Neuronal stem cell (in vitro differentiated cells): ENCODE data around the gene FOXN3.
A peak's percentile ranks its signal among the peaks of the same experiment; 100 is the strongest.

ENCODE experiments used
- DNase-seq: peaks from one replicate; pipeline ENCODE4 v3.0.0-alpha.2; 2013; ENCODE audit warnings: low spot score
- H2AFZ ChIP-seq: one replicate; pipeline ENCODE4 v1.6.1; 2013; ENCODE audit warnings: mild to moderate bottlenecking, low read length, inconsistent platforms
- H2AK5ac ChIP-seq: 2 replicates; pipeline ENCODE4 v1.6.1; 2013; ENCODE audit warnings: low read depth, mild to moderate bottlenecking, inconsistent platforms, low read length, moderate library complexity, mixed read lengths
- H2BK120ac ChIP-seq: 2 replicates; pipeline ENCODE4 v1.6.1; 2013; ENCODE audit warnings: low read depth, mild to moderate bottlenecking, inconsistent platforms, low read length, moderate library complexity, mixed read lengths
- H2BK12ac ChIP-seq: one replicate; pipeline ENCODE4 v1.6.1; 2013; ENCODE audit warnings: low read length, inconsistent platforms
- H2BK15ac ChIP-seq: 2 replicates; pipeline ENCODE4 v1.6.1; 2013; ENCODE audit warnings: mild to moderate bottlenecking, low read length, inconsistent platforms, mixed read lengths
- H2BK5ac ChIP-seq: one replicate; pipeline ENCODE4 v1.6.1; 2013; ENCODE audit warnings: inconsistent platforms, mild to moderate bottlenecking, low read length, moderate library complexity
- H3K14ac ChIP-seq: one replicate; pipeline ENCODE4 v1.6.1; 2013; ENCODE audit warnings: low read length, inconsistent platforms
- H3K18ac ChIP-seq: 2 replicates; pipeline ENCODE4 v1.6.1; 2013; ENCODE audit warnings: low read length, inconsistent platforms
- H3K23ac ChIP-seq: 2 replicates; pipeline ENCODE4 v1.6.1; 2013; ENCODE audit warnings: low read depth, mild to moderate bottlenecking, mixed read lengths, low read length, inconsistent platforms; ENCODE audit not compliant: poor library complexity
- H3K27ac ChIP-seq: replicated peaks from 3 replicates; pipeline ENCODE4 v1.5.1; 2013; ENCODE audit warnings: low read length, inconsistent platforms
- H3K27me3 ChIP-seq, 3 experiments: 2 replicates each; pipeline ENCODE4 v1.6.1; 2013; ENCODE audit warnings: low read length in 3 of 3, mild to moderate bottlenecking in 2 of 3, inconsistent platforms in 1 of 3, low read depth in 1 of 3, mixed read lengths in 1 of 3, moderate library complexity in 1 of 3; ENCODE audit not compliant: control insufficient read depth in 3 of 3, insufficient read depth in 3 of 3
- H3K36me3 ChIP-seq, 2 donors: replicated peaks in 1 of 2; 2 replicates each; pipeline ENCODE4 v1.6.1; 2013; ENCODE audit warnings: low read length in 2 of 2; ENCODE audit not compliant: control insufficient read depth in 2 of 2, insufficient read depth in 2 of 2
- H3K4ac ChIP-seq: 2 replicates; pipeline ENCODE4 v1.6.1; 2013; ENCODE audit warnings: inconsistent platforms, mild to moderate bottlenecking, low read length, moderate library complexity
- H3K4me1 ChIP-seq, 2 donors: 1 replicate in 1 of 2; 2 replicates in 1 of 2; pipeline ENCODE4 v1.6.1; 2013; ENCODE audit warnings: low read length in 2 of 2, low read depth in 1 of 2; ENCODE audit not compliant: control insufficient read depth in 2 of 2, insufficient read depth in 1 of 2
- H3K4me2 ChIP-seq: one replicate; pipeline ENCODE4 v1.6.1; 2013; ENCODE audit warnings: mild to moderate bottlenecking, low read length, inconsistent platforms; ENCODE audit not compliant: insufficient read depth, poor library complexity, severe bottlenecking
- H3K4me3 ChIP-seq, 2 donors: 2 replicates each; pipeline ENCODE4 v1.5.1; 2013; ENCODE audit warnings: low read length in 2 of 2, mild to moderate bottlenecking in 2 of 2, inconsistent platforms in 1 of 2, moderate library complexity in 1 of 2
- H3K79me1 ChIP-seq: one replicate; pipeline ENCODE4 v1.6.1; 2013; ENCODE audit warnings: low read depth, mild to moderate bottlenecking, inconsistent platforms, low read length, moderate library complexity
- H3K9ac ChIP-seq: one replicate; pipeline ENCODE4 v1.6.1; 2013; ENCODE audit warnings: mild to moderate bottlenecking, low read depth, low read length, inconsistent platforms; ENCODE audit not compliant: poor library complexity
- H3K9me3 ChIP-seq, 2 donors: replicated peaks in 1 of 2; 2 replicates each; pipeline versions ENCODE3 to v1.6.1; 2013; ENCODE audit warnings: low read length in 2 of 2, mild to moderate bottlenecking in 2 of 2, inconsistent platforms in 1 of 2, low read depth in 1 of 2, mixed read lengths in 1 of 2, moderate library complexity in 1 of 2; ENCODE audit not compliant: control insufficient read depth in 2 of 2, insufficient read depth in 1 of 2
- H4K8ac ChIP-seq: one replicate; pipeline ENCODE4 v1.6.1; 2013; ENCODE audit warnings: low read depth, mild to moderate bottlenecking, inconsistent platforms, low read length, moderate library complexity
- H4K91ac ChIP-seq: one replicate; pipeline ENCODE4 v1.6.1; 2013; ENCODE audit warnings: low read length, low read depth, mild to moderate bottlenecking, inconsistent platforms; ENCODE audit not compliant: poor library complexity
- WGBS, 2 donors: extraction: QIAGEN DNeasy Blood & Tissue Kit; methylation state at CpG; one replicate each; pipeline ENCODE4 v1.1.7; 2013; ENCODE audit warnings: missing lambda C conversion rate in 2 of 2, mixed read lengths in 1 of 2; ENCODE audit not compliant: insufficient read length in 2 of 2, insufficient replicate concordance in 1 of 2; ENCODE audit errors: extremely low coverage in 2 of 2; 5-methylcytosine and 5-hydroxymethylcytosine counted together

FOXN3 gene

GRCh38 chr14:89129570-89129969, 287.5 kb downstream of the FOXN3 start:
- Histone ChIP-seq H3K18ac (no peak overlapping the region), H3K27me3 (no peaks in the 10 kb centered on the region), H2AFZ (peak overlapping the region; percentile 67), H3K9ac (no peak overlapping the region), H3K4ac (no peak overlapping the region), H3K23ac (no peak overlapping the region), H4K8ac (no peak overlapping the region), H4K91ac (no peak overlapping the region), H2BK120ac (no peak overlapping the region), H3K79me1 (no peaks in the 10 kb centered on the region), H3K4me1 (no peaks in the 10 kb centered on the region), H3K27ac (no peak overlapping the region), H3K9me3 (no peaks in the 10 kb centered on the region), H3K4me3 (no peak overlapping the region), H2BK5ac (no peak overlapping the region), H2BK12ac (no peak overlapping the region), H3K14ac (no peak overlapping the region), H2AK5ac (no peak overlapping the region), H3K36me3 (no peaks in the 10 kb centered on the region), H2BK15ac (no peak overlapping the region), H3K4me2 (no peak overlapping the region)
- WGBS, 2 donors: no CpG with 5 or more reads among the region's 6 CpGs
- DNase-seq: no peak

- Histone ChIP-seq H3K23ac (no peak overlapping the region), H2BK15ac (no peak overlapping the region), H3K4ac (no peak overlapping the region), H2BK120ac (no peak overlapping the region), H3K79me1 (no peaks in the 10 kb centered on the region), H3K14ac (no peak overlapping the region), H2BK5ac (no peak overlapping the region), H2AFZ (peak overlapping the region; percentile 67), H4K91ac (no peak overlapping the region), H4K8ac (no peak overlapping the region), H3K27me3 (no peaks in the 10 kb centered on the region), H3K9ac (no peak overlapping the region), H3K4me3 (no peak overlapping the region), H3K18ac (no peak overlapping the region), H3K4me1 (no peaks in the 10 kb centered on the region), H3K9me3 (no peaks in the 10 kb centered on the region), H2BK12ac (no peak overlapping the region), H3K4me2 (no peak overlapping the region), H3K27ac (no peak overlapping the region), H3K36me3 (no peaks in the 10 kb centered on the region), H2AK5ac (no peak overlapping the region)
- no peak for DNase-seq
- no CpG with 5 or more reads among the region's 10 CpGs for WGBS, 2 donors
Measured at GRCh38 chr14:89128311-89129026, 288.6 kb downstream of the FOXN3 start.

- Histone ChIP-seq H3K18ac (no peak overlapping the region), H2AK5ac (no peak overlapping the region), H3K79me1 (no peaks in the 10 kb centered on the region), H3K4me3 (no peak overlapping the region), H2BK120ac (no peak overlapping the region), H3K4me1 (peaks cover 11 to 13% of the 10 kb centered on the region in 2 donors), H3K14ac (no peak overlapping the region), H3K9me3 (peaks cover 0 to 7% of the 10 kb centered on the region in 2 donors), H2BK5ac (no peak overlapping the region), H4K8ac (no peak overlapping the region), H2BK12ac (no peak overlapping the region), H4K91ac (no peak overlapping the region), H3K4me2 (no peak overlapping the region), H3K27ac (no peak overlapping the region), H3K27me3 (no peaks in the 10 kb centered on the region), H3K36me3 (no peaks in the 10 kb centered on the region), H2AFZ (peak overlapping the region; percentile 46), H3K23ac (no peak overlapping the region), H3K9ac (no peak overlapping the region), H3K4ac (no peak overlapping the region), H2BK15ac (no peak overlapping the region)
- WGBS, 2 donors: no CpG with 5 or more reads among the region's 4 CpGs
- no peak for DNase-seq
Measured at GRCh38 chr14:89126461-89126860, 290.6 kb downstream of the FOXN3 start.

DNA sequence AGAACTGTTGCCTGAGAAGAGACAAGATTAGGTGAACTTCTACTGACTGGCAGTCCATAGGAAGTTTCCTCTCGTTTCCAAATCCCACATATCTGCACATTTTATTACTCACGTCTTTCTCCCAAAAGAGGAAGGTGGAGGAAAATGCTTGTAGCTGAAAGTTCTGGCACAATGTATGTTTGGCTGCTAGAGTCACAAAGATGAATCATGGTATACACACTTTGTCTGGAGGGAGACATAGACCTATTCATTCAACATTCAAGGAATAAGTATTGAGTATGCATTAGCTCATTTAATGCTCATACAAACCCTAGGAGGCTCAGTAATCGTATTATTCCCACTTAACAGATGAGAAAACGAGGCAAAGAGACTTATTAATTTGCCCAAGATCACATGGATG, 291.8 kb downstream of the FOXN3 start:
- Histone ChIP-seq H3K9ac (no peak overlapping the region), H3K14ac (no peak overlapping the region), H3K23ac (no peak overlapping the region), H3K9me3 (peaks cover under 1 to 11% of the 10 kb centered on the region in 2 donors), H2BK12ac (no peak overlapping the region), H3K79me1 (no peaks in the 10 kb centered on the region), H3K4ac (no peak overlapping the region), H4K8ac (no peak overlapping the region), H4K91ac (no peak overlapping the region), H2BK120ac (no peak overlapping the region), H2BK15ac (no peak overlapping the region), H3K27ac (no peak overlapping the region), H2BK5ac (no peak overlapping the region), H2AK5ac (no peak overlapping the region), H3K27me3 (no peaks in the 10 kb centered on the region), H3K18ac (no peak overlapping the region), H2AFZ (no peak overlapping the region), H3K4me3 (no peak overlapping the region), H3K36me3 (no peaks in the 10 kb centered on the region), H3K4me2 (no peak overlapping the region), H3K4me1 (peaks cover 12 to 16% of the 10 kb centered on the region in 2 donors)
- no CpG with 5 or more reads among the region's 4 CpGs for WGBS, 2 donors
- DNase-seq: no peak
